HepG2 (cell line): ENCODE measurements around the gene ALDOA. TPM values are rescaled to one million over a fixed set of nuclear protein-coding genes. Genes with fewer than 3 reads are reported as not detected.

Source experiments
- AFF4 ChIP-seq: sonication (generic); formaldehyde crosslinking; IDR thresholded peaks from 2 replicates; pipeline ENCODE4 v1.4.0; 2020; ENCODE audit warnings: missing genetic modification reagents
- ATF3 ChIP-seq: sonication (generic); formaldehyde crosslinking; IDR thresholded peaks from 2 replicates; pipeline ENCODE4 v1.4.0; 2020; ENCODE audit warnings: missing genetic modification reagents
- CC2D1A ChIP-seq: sonication (generic); formaldehyde crosslinking; IDR thresholded peaks from 2 replicates; pipeline ENCODE4 v1.8.1; 2023; ENCODE audit warnings: mild to moderate bottlenecking, missing genetic modification reagents
- ESRRA ChIP-seq: sonication (generic); formaldehyde crosslinking; IDR thresholded peaks from 2 replicates; pipeline ENCODE4 v1.5.1; 2020; ENCODE audit warnings: mild to moderate bottlenecking, low read depth, missing genetic modification reagents
- GATAD2A ChIP-seq: IDR thresholded peaks from 2 replicates; pipeline ENCODE4 v1.6.1; 2016
- GZF1 ChIP-seq: sonication (generic); formaldehyde crosslinking; IDR thresholded peaks from 2 replicates; pipeline ENCODE4 v1.5.1; 2020; ENCODE audit warnings: mild to moderate bottlenecking, missing genetic modification reagents
- HNRNPK ChIP-seq: fragments of 200-400 bp; formaldehyde crosslinking; IDR thresholded peaks from 2 replicates; pipeline ENCODE4 v1.6.1; 2018; ENCODE audit warnings: low read length, low read depth, moderate library complexity, mild to moderate bottlenecking; ENCODE audit not compliant: poor library complexity, severe bottlenecking
- MIER3 ChIP-seq: IDR thresholded peaks from 2 replicates; pipeline ENCODE4 v1.6.1; 2016; ENCODE audit warnings: missing compliant biosample characterization, borderline replicate concordance
- NRL ChIP-seq: sonication (generic); formaldehyde crosslinking; IDR thresholded peaks from 2 replicates; pipeline ENCODE4 v1.5.0; 2020; ENCODE audit warnings: missing genetic modification reagents, mild to moderate bottlenecking, moderate library complexity, borderline replicate concordance
- RBM22 ChIP-seq: fragments of 200-400 bp; formaldehyde crosslinking; optimal IDR thresholded peaks from 2 replicates; pipeline ENCODE3; 2017; ENCODE audit warnings: mild to moderate bottlenecking, low read length, moderate library complexity
- RFX1 ChIP-seq: fragments of 450-650 bp; IDR thresholded peaks from 2 replicates; pipeline ENCODE4 v1.6.1; 2017
- RXRB ChIP-seq: IDR thresholded peaks from 2 replicates; pipeline ENCODE4 v1.6.1; 2016; ENCODE audit warnings: borderline replicate concordance, missing genetic modification reagents, missing compliant biosample characterization
- SETDB1 ChIP-seq: sonication (generic); formaldehyde crosslinking; IDR thresholded peaks from 2 replicates; pipeline ENCODE4 v1.5.1; 2020; ENCODE audit warnings: missing genetic modification reagents, mild to moderate bottlenecking, borderline replicate concordance
- SMAD3 ChIP-seq: sonication (generic); formaldehyde crosslinking; IDR thresholded peaks from 2 replicates; pipeline ENCODE4 v1.4.0; 2020; ENCODE audit warnings: missing genetic modification reagents
- SOX5 ChIP-seq: IDR thresholded peaks from 2 replicates; pipeline ENCODE4 v1.6.1; 2016; ENCODE audit warnings: borderline replicate concordance
- TAF15 ChIP-seq: fragments of 200-400 bp; formaldehyde crosslinking; IDR thresholded peaks from one replicate; pipeline ENCODE4 v1.6.1; 2018; ENCODE audit warnings: mild to moderate bottlenecking, low read depth, low read length; ENCODE audit not compliant: poor library complexity, severe bottlenecking
- TARDBP ChIP-seq: sonication (generic); formaldehyde crosslinking; IDR thresholded peaks from 2 replicates; pipeline ENCODE4 v1.8.0; 2022; ENCODE audit warnings: mild to moderate bottlenecking, missing genetic modification reagents
- THAP8 ChIP-seq: sonication (generic); formaldehyde crosslinking; IDR thresholded peaks from 2 replicates; pipeline ENCODE4 v1.5.1; 2020; ENCODE audit warnings: missing genetic modification reagents, mild to moderate bottlenecking, borderline replicate concordance
- ZBTB39 ChIP-seq: sonication (generic); formaldehyde crosslinking; IDR thresholded peaks from 2 replicates; pipeline ENCODE4 v1.5.0; 2020; ENCODE audit warnings: missing genetic modification reagents
- ZBTB7B ChIP-seq: sonication (generic); formaldehyde crosslinking; IDR thresholded peaks from 2 replicates; pipeline ENCODE4 v1.4.0; 2020; ENCODE audit warnings: missing genetic modification reagents
- ZNF317 ChIP-seq: sonication (generic); formaldehyde crosslinking; IDR thresholded peaks from 2 replicates; pipeline ENCODE4 v1.5.0; 2020; ENCODE audit warnings: mild to moderate bottlenecking, missing genetic modification reagents
- ZNF550 ChIP-seq: sonication (generic); formaldehyde crosslinking; IDR thresholded peaks from 2 replicates; pipeline ENCODE4 v1.4.0; 2020; ENCODE audit warnings: mild to moderate bottlenecking, missing genetic modification reagents, borderline replicate concordance
- ZNF678 ChIP-seq: sonication (generic); formaldehyde crosslinking; IDR thresholded peaks from 2 replicates; pipeline ENCODE4 v1.4.0; 2020; ENCODE audit warnings: mild to moderate bottlenecking, missing genetic modification reagents
- ZNF747 ChIP-seq: sonication (generic); formaldehyde crosslinking; IDR thresholded peaks from 2 replicates; pipeline ENCODE4 v1.8.1; 2023; ENCODE audit warnings: missing genetic modification reagents, mild to moderate bottlenecking, borderline replicate concordance
- ZSCAN22 ChIP-seq: sonication (generic); formaldehyde crosslinking; IDR thresholded peaks from 2 replicates; pipeline ENCODE4 v1.4.0; 2020; ENCODE audit warnings: mild to moderate bottlenecking, missing genetic modification reagents
- polyA plus RNA-seq, 8 experiments: library from polyadenylated mRNA; depleted of rRNA in 3 of 8; stranded (reverse) in 7 of 8; unstranded in 1 of 8; fragments of >200 nt; fragmentation: Illumina TruSeq in 4 of 8; extraction: Trizol in 4 of 8; gene quantifications; 2 replicates each; pipeline versions ENCODE4 v1.2.1 to v1.2.3, GENCODE V29; 2011 to 2016; ENCODE audit warnings: low read depth in 4 of 8, missing spikeins in 1 of 8, mixed read lengths in 1 of 8; ENCODE audit not compliant: insufficient read depth in 1 of 8
- total RNA-seq, 5 experiments: library from RNA; depleted of rRNA; stranded (reverse); fragments of >200 nt; fragmentation: Illumina TruSeq; extraction: Trizol; gene quantifications; 2 replicates each; pipeline ENCODE4 v1.2.3, GENCODE V29; 2016; ENCODE audit warnings: low read depth in 1 of 5

The ALDOA gene
- total and polyA plus RNA-seq, 2 of the 13 experiments (the other 11 are each of a cell fraction or from before 2014, with no cell fraction given), result 925 to 1,884 TPM

DNA sequence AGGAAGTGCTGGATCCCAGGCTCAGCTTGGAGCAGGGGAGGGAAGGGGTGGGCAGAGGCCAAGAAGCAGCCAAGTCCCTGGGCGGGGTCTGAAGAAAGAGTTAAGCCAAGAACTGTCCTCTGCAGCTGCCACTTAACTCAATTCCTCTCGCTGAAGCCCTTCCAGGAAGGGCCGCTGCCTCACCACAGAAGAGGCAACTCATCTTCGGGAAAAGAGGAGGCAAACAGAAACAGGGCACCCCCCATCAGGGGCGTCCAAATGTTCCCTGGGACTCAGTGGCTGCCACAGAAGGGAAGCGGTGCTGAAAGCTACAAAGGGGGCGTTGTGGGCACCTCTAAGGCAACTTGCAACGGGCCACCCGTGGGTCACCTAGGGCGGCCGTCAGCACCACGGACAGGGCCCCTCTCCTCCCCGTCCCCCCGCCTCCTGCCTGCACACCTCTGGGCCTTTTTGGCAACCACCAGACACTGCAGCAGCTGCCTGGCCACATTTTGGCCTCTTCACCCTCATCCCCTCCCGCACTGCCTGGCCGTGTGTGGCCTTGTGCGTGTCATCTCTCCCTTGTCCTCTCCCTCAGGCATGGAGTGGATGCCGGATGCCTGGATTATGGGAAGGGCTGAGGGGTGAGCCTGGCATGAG lies 37.0 kb upstream of the ALDOA start (continued):
- TF ChIP-seq ZNF678, result no peak
- no peak for TF ChIP-seq AFF4 (CRISPR knock-in tag)
- no peak for TF ChIP-seq SMAD3
- no peak for TF ChIP-seq SOX5
- no peak for TF ChIP-seq TAF15
- no peak for TF ChIP-seq SETDB1 (CRISPR knock-in tag)
- TF ChIP-seq GZF1 (CRISPR knock-in tag), result no peak
- no peak for TF ChIP-seq ZNF747
- TF ChIP-seq GATAD2A (CRISPR knock-in tag), result 0 out of 2 replicates have a peak, but pooled peaks have one; percentile 20
- TF ChIP-seq ZBTB39 (CRISPR knock-in tag), result no peak
- no peak for TF ChIP-seq TARDBP (CRISPR knock-in tag)
- no peak for TF ChIP-seq THAP8
- TF ChIP-seq CC2D1A, result no peak
- TF ChIP-seq ZNF550, result no peak
- no peak for TF ChIP-seq NRL (CRISPR knock-in tag)
- no peak for TF ChIP-seq RBM22
- no peak for TF ChIP-seq ZBTB7B (CRISPR knock-in tag)
- TF ChIP-seq ESRRA (CRISPR knock-in tag), result no peak
- TF ChIP-seq RXRB, result 0 out of 2 replicates have a peak, but pooled peaks have one; percentile 30
- 0 out of 2 replicates have a peak, but pooled peaks have one; percentile 39 for TF ChIP-seq ATF3 (CRISPR knock-in tag)
- no peak for TF ChIP-seq HNRNPK
- TF ChIP-seq MIER3, result no peak
- no peak for TF ChIP-seq ZSCAN22 (CRISPR knock-in tag)
- TF ChIP-seq ZNF317 (CRISPR knock-in tag), result no peak
- no peak for TF ChIP-seq RFX1
